Measurements from ENCODE around the gene IER5L.
"Not testable (repeated sequence)": the region's sequence is repeated elsewhere in the genome, so short reads cannot be mapped to it uniquely, and the experiment has no call there.

The IER5L gene

GRCh38 chr9:129181246-129181645 is 3.2 kb upstream of the IER5L start:
- no peak for DNase-seq (ENCODE audit: low read depth in 2 of 2)

- DNase-seq (ENCODE audit: low read depth in 2 of 2): no peak
Measured at GRCh38 chr9:129178568-129179382, 714 bp upstream of the IER5L start.

- DNase-seq (ENCODE audit: low read depth in 2 of 2): no peak
Measured at GRCh38 chr9:129177443-129177790, 644 bp downstream of the IER5L start.

GRCh38 chr9:129176701-129177442 is 1.2 kb downstream of the IER5L start:
- no peak for DNase-seq (ENCODE audit: low read depth in 2 of 2)

GRCh38 chr9:129175825-129176633 is 2.0 kb downstream of the IER5L start:
- peak in 1 of 2 donors; percentile 57 for DNase-seq (ENCODE audit: low read depth in 2 of 2)

- no peak for DNase-seq (ENCODE audit: low read depth in 2 of 2)
Measured at GRCh38 chr9:129175515-129175824, 2.6 kb downstream of the IER5L start.

- no peak for DNase-seq (ENCODE audit: low read depth in 2 of 2)
Measured at GRCh38 chr9:129174724-129175514, 3.1 kb downstream of the IER5L start.

GRCh38 chr9:129174102-129174723 is 3.8 kb downstream of the IER5L start:
- DNase-seq (ENCODE audit: low read depth in 2 of 2): peak; percentile 68 to 78

- DNase-seq (ENCODE audit: low read depth in 2 of 2): no peak
Measured at GRCh38 chr9:129173296-129174101, 4.6 kb downstream of the IER5L start.

GRCh38 chr9:129172816-129173215 is 5.2 kb downstream of the IER5L start:
- no peak for DNase-seq (ENCODE audit: low read depth in 2 of 2)

GRCh38 chr9:129171993-129172751 is 5.9 kb downstream of the IER5L start:
- DNase-seq (ENCODE audit: low read depth in 2 of 2): no peak

GRCh38 chr9:129170229-129170628 is 7.8 kb downstream of the IER5L start:
- no peak for DNase-seq (ENCODE audit: low read depth in 2 of 2)

GRCh38 chr9:129166623-129167557 is 11.2 kb downstream of the IER5L start:
- no peak for DNase-seq (ENCODE audit: low read depth in 2 of 2)

GRCh38 chr9:129165198-129165597 is 12.9 kb downstream of the IER5L start:
- no peak for DNase-seq (ENCODE audit: low read depth in 2 of 2)

- no peak for DNase-seq (ENCODE audit: low read depth in 2 of 2)
Measured at GRCh38 chr9:129164246-129164930, 13.7 kb downstream of the IER5L start.

- DNase-seq (ENCODE audit: low read depth in 2 of 2): no peak
Measured at GRCh38 chr9:129163753-129164152, 14.3 kb downstream of the IER5L start.

GRCh38 chr9:129163198-129163670 is 14.8 kb downstream of the IER5L start:
- DNase-seq (ENCODE audit: low read depth in 2 of 2): not testable (repeated sequence)
